WTC11 (cell line): ENCODE results near the gene LRRC1. TPM values are rescaled to one million over a fixed set of nuclear protein-coding genes. Genes with fewer than 3 reads are reported as not detected.
A peak's percentile ranks its signal among the peaks of the same experiment; 100 is the strongest.

Experiments used
- ATAC-seq: fragments of 200-7000 bp; cut with Tn5 transposase; 2 replicates; pipeline ENCODE4 v1.10.0; 2021; ENCODE audit warnings: mild to moderate bottlenecking, moderate library complexity
- CTCF ChIA-PET: fragments of 300-600 bp; sonication (Branson Sonifier 250); formaldehyde crosslinking; loops from one replicate; lab custom pipeline; 2021; ENCODE audit warnings: antibody characterized with exemption; lab: Charles Lee
- POLR2A ChIA-PET: fragments of 350-600 bp; sonication (Branson Sonifier 250); formaldehyde crosslinking; loops from one replicate; lab custom pipeline; 2021; ENCODE audit warnings: antibody characterized with exemption; lab: Charles Lee
- DNase-seq: peaks from one replicate; pipeline ENCODE4 v3.0.0; 2021; ENCODE audit warnings: low spot score
- H3K27ac Mint-ChIP-seq: 2 replicates; pipeline ENCODE4 v1.8.0; 2021; ENCODE audit warnings: mixed read lengths
- H3K27me3 Mint-ChIP-seq: 2 replicates; pipeline ENCODE4 v1.8.0; 2021; ENCODE audit warnings: low read depth, mild to moderate bottlenecking, moderate library complexity, mixed read lengths
- H3K36me3 Mint-ChIP-seq: 2 replicates; pipeline ENCODE4 v1.8.0; 2021; ENCODE audit warnings: mixed read lengths
- H3K4me1 Mint-ChIP-seq: 2 replicates; pipeline ENCODE4 v1.8.0; 2022; ENCODE audit warnings: mixed read lengths
- H3K4me3 Mint-ChIP-seq: 2 replicates; pipeline ENCODE4 v1.8.0; 2021; ENCODE audit warnings: mild to moderate bottlenecking, moderate library complexity, mixed read lengths
- H3K9me3 Mint-ChIP-seq: 2 replicates; pipeline ENCODE4 v1.8.0; 2021; ENCODE audit warnings: mixed read lengths
- CBFB ChIP-seq: sonication (generic); formaldehyde crosslinking; IDR thresholded peaks from 2 replicates; pipeline ENCODE4 v1.8.1; 2022; ENCODE audit warnings: mild to moderate bottlenecking, low read depth, missing genetic modification reagents
- ESRRA ChIP-seq: sonication (generic); formaldehyde crosslinking; IDR thresholded peaks from 2 replicates; pipeline ENCODE4 v1.8.1; 2022; ENCODE audit warnings: mild to moderate bottlenecking, missing genetic modification reagents, borderline replicate concordance
- GABPB1 ChIP-seq: sonication (generic); formaldehyde crosslinking; IDR thresholded peaks from 2 replicates; pipeline ENCODE4 v1.8.1; 2023; ENCODE audit warnings: mild to moderate bottlenecking, missing genetic modification reagents
- IRF2 ChIP-seq: sonication (generic); formaldehyde crosslinking; IDR thresholded peaks from 2 replicates; pipeline ENCODE4 v1.8.0; 2022; ENCODE audit warnings: low read depth, missing genetic modification reagents, borderline replicate concordance
- JAZF1 ChIP-seq: fragments of 250-450 bp; sonication (Bioruptor Pico); IDR thresholded peaks from 2 replicates; pipeline ENCODE4 v1.9.0; 2021; ENCODE audit warnings: moderate library complexity, mild to moderate bottlenecking, inconsistent platforms
- MXD4 ChIP-seq: fragments of 250-450 bp; sonication (Bioruptor Pico); IDR thresholded peaks from 2 replicates; pipeline ENCODE4 v1.8.0; 2021; ENCODE audit warnings: mild to moderate bottlenecking, moderate library complexity, borderline replicate concordance
- NFE2L1 ChIP-seq: sonication (generic); formaldehyde crosslinking; IDR thresholded peaks from 2 replicates; pipeline ENCODE4 v1.8.1; 2023; ENCODE audit warnings: missing genetic modification reagents
- RELA ChIP-seq: sonication (generic); formaldehyde crosslinking; IDR thresholded peaks from 2 replicates; pipeline ENCODE4 v1.8.1; 2022; ENCODE audit warnings: missing genetic modification reagents, mild to moderate bottlenecking, borderline replicate concordance
- SMAD4 ChIP-seq: sonication (generic); formaldehyde crosslinking; IDR thresholded peaks from 2 replicates; pipeline ENCODE4 v1.8.0; 2022; ENCODE audit warnings: mild to moderate bottlenecking, missing genetic modification reagents
- TP53 ChIP-seq: sonication (generic); formaldehyde crosslinking; IDR thresholded peaks from 2 replicates; pipeline ENCODE4 v1.8.1; 2023; ENCODE audit warnings: mild to moderate bottlenecking, missing genetic modification reagents
- ZBTB21 ChIP-seq: sonication (generic); formaldehyde crosslinking; IDR thresholded peaks from 2 replicates; pipeline ENCODE4 v1.8.1; 2023; ENCODE audit warnings: mild to moderate bottlenecking, missing genetic modification reagents, borderline replicate concordance
- ZNF317 ChIP-seq: sonication (generic); formaldehyde crosslinking; IDR thresholded peaks from 2 replicates; pipeline ENCODE4 v1.8.1; 2023; ENCODE audit warnings: low read depth, mild to moderate bottlenecking, moderate library complexity, missing genetic modification reagents, borderline replicate concordance
- total RNA-seq: library from RNA; stranded (reverse); gene quantifications from 3 replicates; pipeline ENCODE4 v1.2.3, GENCODE V29; 2021
- TF ChIP-seq, protein P1 (sequence below): fragments of 250-450 bp; sonication (Bioruptor Pico); conservative IDR thresholded peaks from 2 replicates; pipeline ENCODE4 v1.9.0; 2021; ENCODE audit warnings: mild to moderate bottlenecking
- TF ChIP-seq, protein P2 (sequence below): sonication (generic); formaldehyde crosslinking; IDR thresholded peaks from 2 replicates; pipeline ENCODE4 v1.8.1; 2022; ENCODE audit warnings: mild to moderate bottlenecking, missing genetic modification reagents, moderate library complexity, borderline replicate concordance
- TF ChIP-seq, protein P3 (sequence below): sonication (generic); formaldehyde crosslinking; IDR thresholded peaks from 2 replicates; pipeline ENCODE4 v1.8.0; 2023; ENCODE audit warnings: missing genetic modification reagents
- TF ChIP-seq, protein P4 (sequence below): sonication (generic); formaldehyde crosslinking; IDR thresholded peaks from 2 replicates; pipeline ENCODE4 v1.8.1; 2022; ENCODE audit warnings: low read depth, mild to moderate bottlenecking, moderate library complexity, missing genetic modification reagents, borderline replicate concordance
- TF ChIP-seq, protein P5 (sequence below): sonication (generic); formaldehyde crosslinking; IDR thresholded peaks from 2 replicates; pipeline ENCODE4 v1.8.1; 2022; ENCODE audit warnings: missing genetic modification reagents, borderline replicate concordance
- TF ChIP-seq, protein P6 (sequence below): sonication (generic); formaldehyde crosslinking; IDR thresholded peaks from 2 replicates; pipeline ENCODE4 v1.8.1; 2023; ENCODE audit warnings: mild to moderate bottlenecking, missing genetic modification reagents, borderline replicate concordance

Gene LRRC1
- total RNA-seq, 1 experiment from 2014 or later, result 12.7 TPM

DNA sequence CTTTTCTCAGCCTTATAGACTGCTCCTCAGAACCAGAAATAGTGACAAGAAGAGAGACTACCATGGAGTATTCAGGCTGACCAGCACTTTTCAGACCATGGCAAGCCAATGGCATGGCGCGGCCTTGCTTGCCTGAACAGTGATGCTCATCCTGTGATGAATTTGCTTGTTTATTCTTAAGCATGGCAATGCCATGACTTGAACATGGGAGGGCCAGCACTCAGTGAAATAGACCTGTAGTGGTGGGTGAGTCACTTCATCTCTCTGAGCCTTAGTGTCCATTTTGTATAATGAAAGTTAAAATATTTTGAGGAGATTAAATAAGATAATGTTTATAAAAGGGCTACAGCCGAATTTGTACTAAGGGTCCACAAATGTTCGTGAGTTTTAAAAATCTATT is 79.1 kb downstream of the LRRC1 start (continued):
- TF ChIP-seq, protein P1, sequence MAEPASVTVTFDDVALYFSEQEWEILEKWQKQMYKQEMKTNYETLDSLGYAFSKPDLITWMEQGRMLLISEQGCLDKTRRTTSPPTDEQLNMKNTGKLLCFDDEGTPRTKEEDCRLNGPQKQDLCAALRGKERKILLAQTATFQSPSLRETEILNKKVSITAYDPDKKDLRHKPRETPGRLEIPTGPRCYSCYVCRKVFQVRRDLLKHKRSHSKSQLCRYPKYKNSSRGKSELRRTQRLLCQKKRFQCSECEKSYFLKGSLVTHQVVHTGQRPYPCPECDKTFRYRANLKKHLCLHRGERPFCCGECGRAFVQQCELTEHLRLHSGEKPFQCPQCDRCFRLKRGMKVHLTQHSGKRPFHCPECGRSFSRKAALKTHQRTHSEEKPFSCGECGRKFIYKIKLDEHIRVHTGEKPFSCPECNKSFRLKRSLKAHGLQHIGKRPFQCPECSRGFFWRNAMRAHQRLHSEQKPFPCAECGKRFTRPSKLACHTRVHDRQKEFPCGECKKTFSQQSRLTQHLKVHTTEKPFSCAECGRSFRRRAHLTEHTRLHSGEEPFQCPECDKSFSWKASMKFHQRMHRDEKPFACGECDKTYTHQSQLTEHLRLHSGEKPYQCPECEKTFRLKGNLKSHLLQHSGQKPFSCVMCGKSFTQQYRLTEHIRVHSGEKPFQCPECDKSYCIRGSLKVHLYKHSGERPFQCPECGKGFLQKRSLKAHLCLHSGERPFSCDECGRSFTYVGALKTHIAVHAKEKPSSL (CRISPR knock-in tag), result no peak

DNA sequence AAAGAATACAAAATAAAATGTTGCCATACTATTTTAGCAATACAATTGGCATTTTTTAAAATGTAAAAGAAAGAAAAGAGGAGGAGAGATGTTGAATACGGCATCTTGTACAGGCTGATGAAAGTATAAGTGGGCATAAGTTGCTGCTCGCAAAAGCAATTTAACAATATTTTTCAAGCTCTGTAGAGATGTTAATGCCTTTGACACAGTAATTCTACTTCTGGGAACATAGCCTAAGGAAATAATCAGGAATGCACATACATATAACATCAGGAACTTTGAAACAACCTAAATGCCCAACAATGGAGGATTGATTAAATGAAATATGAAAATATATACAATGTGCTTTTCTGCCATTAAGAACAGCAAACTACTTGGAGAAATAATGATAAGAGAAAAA is 80.2 kb downstream of the LRRC1 start:
- CTCF ChIA-PET, result no interaction called here
- POLR2A ChIA-PET, result no interaction called here
- Mint-ChIP-seq H3K9me3 (peaks cover 26% of the 10 kb centered on the region), H3K4me1 (peaks cover 9% of the 10 kb centered on the region), H3K36me3 (peaks cover 23% of the 10 kb centered on the region), H3K27ac (no peak overlapping the region)
- DNase-seq, result no peak
- TF ChIP-seq, protein P2, sequence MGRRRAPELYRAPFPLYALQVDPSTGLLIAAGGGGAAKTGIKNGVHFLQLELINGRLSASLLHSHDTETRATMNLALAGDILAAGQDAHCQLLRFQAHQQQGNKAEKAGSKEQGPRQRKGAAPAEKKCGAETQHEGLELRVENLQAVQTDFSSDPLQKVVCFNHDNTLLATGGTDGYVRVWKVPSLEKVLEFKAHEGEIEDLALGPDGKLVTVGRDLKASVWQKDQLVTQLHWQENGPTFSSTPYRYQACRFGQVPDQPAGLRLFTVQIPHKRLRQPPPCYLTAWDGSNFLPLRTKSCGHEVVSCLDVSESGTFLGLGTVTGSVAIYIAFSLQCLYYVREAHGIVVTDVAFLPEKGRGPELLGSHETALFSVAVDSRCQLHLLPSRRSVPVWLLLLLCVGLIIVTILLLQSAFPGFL (CRISPR knock-in tag), result no peak
- TF ChIP-seq, protein P3, sequence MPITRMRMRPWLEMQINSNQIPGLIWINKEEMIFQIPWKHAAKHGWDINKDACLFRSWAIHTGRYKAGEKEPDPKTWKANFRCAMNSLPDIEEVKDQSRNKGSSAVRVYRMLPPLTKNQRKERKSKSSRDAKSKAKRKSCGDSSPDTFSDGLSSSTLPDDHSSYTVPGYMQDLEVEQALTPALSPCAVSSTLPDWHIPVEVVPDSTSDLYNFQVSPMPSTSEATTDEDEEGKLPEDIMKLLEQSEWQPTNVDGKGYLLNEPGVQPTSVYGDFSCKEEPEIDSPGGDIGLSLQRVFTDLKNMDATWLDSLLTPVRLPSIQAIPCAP (CRISPR knock-in tag), result no peak
- no peak for TF ChIP-seq SMAD4 (CRISPR knock-in tag)
- TF ChIP-seq, protein P4, sequence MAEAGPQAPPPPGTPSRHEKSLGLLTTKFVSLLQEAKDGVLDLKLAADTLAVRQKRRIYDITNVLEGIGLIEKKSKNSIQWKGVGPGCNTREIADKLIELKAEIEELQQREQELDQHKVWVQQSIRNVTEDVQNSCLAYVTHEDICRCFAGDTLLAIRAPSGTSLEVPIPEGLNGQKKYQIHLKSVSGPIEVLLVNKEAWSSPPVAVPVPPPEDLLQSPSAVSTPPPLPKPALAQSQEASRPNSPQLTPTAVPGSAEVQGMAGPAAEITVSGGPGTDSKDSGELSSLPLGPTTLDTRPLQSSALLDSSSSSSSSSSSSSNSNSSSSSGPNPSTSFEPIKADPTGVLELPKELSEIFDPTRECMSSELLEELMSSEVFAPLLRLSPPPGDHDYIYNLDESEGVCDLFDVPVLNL (CRISPR knock-in tag), result no peak
- no peak for TF ChIP-seq GABPB1
- no peak for TF ChIP-seq IRF2 (CRISPR knock-in tag)
- TF ChIP-seq, all 79 proteins: peak for 0
- Mint-ChIP-seq H3K27me3 (no peaks in the 10 kb centered on the region), H3K4me3 (no peak overlapping the region)
- no peak for ATAC-seq

DNA sequence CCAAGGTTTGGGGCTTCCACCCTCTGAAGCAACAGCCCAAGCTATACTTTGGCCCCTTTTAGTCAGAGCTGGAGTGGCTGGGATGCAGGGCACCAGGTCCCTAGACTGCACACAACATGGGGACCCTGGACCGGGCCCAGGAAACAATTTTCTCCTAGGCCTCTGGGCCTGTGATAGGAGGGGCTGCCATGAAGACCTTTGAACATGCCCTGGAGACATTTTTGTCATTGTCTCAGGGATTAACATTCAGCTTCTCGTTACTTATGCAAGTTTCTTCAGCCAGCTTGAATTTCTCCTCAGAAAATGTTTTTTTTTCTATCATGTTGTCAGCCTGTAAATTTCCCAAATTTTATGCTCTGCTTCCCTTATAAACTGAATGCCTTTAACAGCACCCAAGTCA is 82.3 kb downstream of the LRRC1 start:
- CTCF ChIA-PET, result no interaction called here
- H3K27me3 Mint-ChIP-seq, result no peaks in the 10 kb centered on the region
- DNase-seq, result no peak
- no peak for ATAC-seq
- peaks cover 26% of the 10 kb centered on the region for H3K9me3 Mint-ChIP-seq
- H3K36me3 Mint-ChIP-seq, result peaks cover 23% of the 10 kb centered on the region
- no peak overlapping the region for H3K27ac Mint-ChIP-seq
- no peak overlapping the region for H3K4me3 Mint-ChIP-seq
- POLR2A ChIA-PET, result no interaction called here
- peaks cover 9% of the 10 kb centered on the region for H3K4me1 Mint-ChIP-seq
- no peak for TF ChIP-seq NFE2L1
- no peak for TF ChIP-seq RELA
- TF ChIP-seq, protein P5, sequence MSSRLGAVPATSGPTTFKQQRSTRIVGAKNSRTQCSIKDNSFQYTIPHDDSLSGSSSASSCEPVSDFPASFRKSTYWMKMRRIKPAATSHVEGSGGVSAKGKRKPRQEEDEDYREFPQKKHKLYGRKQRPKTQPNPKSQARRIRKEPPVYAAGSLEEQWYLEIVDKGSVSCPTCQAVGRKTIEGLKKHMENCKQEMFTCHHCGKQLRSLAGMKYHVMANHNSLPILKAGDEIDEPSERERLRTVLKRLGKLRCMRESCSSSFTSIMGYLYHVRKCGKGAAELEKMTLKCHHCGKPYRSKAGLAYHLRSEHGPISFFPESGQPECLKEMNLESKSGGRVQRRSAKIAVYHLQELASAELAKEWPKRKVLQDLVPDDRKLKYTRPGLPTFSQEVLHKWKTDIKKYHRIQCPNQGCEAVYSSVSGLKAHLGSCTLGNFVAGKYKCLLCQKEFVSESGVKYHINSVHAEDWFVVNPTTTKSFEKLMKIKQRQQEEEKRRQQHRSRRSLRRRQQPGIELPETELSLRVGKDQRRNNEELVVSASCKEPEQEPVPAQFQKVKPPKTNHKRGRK (CRISPR knock-in tag), result no peak

DNA sequence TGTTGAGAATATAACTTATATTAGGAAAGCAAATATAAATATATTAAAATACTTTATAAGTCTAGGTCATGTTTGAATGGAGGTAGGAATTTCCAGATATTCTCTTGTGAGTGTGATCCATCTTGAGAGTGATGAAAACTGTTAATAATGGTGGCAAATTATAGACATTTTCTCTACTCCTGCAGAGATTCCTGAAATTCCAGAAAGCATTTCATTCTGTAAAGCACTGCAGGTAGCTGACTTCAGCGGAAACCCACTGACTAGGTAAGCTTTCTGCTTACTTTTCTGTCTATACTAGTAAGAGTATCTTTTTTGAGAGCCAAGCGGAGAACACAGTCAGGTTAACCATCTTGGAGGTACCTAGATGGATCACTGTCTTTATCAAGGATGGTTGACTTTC is 84.0 kb downstream of the LRRC1 start:
- ChIA-PET POLR2A (no interaction called here), CTCF (interaction anchor here (1.2 to 1.3 kb wide), 2 partner anchors 77 to 160 kb away, joined by 3 read pairs; no protein-coding TSS in a partner anchor)
- Mint-ChIP-seq H3K4me1 (peaks cover 9% of the 10 kb centered on the region), H3K4me3 (no peak overlapping the region), H3K9me3 (peaks cover 22% of the 10 kb centered on the region), H3K36me3 (peaks cover 19% of the 10 kb centered on the region), H3K27ac (no peak overlapping the region; the same call in 1 of the 2 replicates), H3K27me3 (no peaks in the 10 kb centered on the region)
- TF ChIP-seq, protein P6, sequence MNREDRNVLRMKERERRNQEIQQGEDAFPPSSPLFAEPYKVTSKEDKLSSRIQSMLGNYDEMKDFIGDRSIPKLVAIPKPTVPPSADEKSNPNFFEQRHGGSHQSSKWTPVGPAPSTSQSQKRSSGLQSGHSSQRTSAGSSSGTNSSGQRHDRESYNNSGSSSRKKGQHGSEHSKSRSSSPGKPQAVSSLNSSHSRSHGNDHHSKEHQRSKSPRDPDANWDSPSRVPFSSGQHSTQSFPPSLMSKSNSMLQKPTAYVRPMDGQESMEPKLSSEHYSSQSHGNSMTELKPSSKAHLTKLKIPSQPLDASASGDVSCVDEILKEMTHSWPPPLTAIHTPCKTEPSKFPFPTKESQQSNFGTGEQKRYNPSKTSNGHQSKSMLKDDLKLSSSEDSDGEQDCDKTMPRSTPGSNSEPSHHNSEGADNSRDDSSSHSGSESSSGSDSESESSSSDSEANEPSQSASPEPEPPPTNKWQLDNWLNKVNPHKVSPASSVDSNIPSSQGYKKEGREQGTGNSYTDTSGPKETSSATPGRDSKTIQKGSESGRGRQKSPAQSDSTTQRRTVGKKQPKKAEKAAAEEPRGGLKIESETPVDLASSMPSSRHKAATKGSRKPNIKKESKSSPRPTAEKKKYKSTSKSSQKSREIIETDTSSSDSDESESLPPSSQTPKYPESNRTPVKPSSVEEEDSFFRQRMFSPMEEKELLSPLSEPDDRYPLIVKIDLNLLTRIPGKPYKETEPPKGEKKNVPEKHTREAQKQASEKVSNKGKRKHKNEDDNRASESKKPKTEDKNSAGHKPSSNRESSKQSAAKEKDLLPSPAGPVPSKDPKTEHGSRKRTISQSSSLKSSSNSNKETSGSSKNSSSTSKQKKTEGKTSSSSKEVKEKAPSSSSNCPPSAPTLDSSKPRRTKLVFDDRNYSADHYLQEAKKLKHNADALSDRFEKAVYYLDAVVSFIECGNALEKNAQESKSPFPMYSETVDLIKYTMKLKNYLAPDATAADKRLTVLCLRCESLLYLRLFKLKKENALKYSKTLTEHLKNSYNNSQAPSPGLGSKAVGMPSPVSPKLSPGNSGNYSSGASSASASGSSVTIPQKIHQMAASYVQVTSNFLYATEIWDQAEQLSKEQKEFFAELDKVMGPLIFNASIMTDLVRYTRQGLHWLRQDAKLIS, result no peak
- TF ChIP-seq, protein P2 (CRISPR knock-in tag), result no peak
- TF ChIP-seq TP53 (no peak), JAZF1 (CRISPR knock-in tag) (no peak), CBFB (CRISPR knock-in tag) (no peak), ZNF317 (no peak), MXD4 (no peak), ESRRA (no peak), ZBTB21 (no peak)
- peak; percentile 55; the same call in 1 of the 2 replicates for ATAC-seq
- no peak for DNase-seq
